ENCODE results near the gene SPAG9.

GRCh38 chr17:50920891-50921586 is 199.6 kb downstream of the SPAG9 start:
- no peak for TF ChIP-seq SUZ12 (IDR thresholded peaks at IDR 0.05; ENCODE audit: low read length)
- TF ChIP-seq EP300 (IDR thresholded peaks at IDR 0.05; ENCODE audit: borderline replicate concordance in 1 of 2, low read depth in 2 of 2, low read length in 2 of 2): no peak
- TF ChIP-seq CTCF (IDR thresholded peaks at IDR 0.05; ENCODE audit: control extremely low read depth in 1 of 3, insufficient read depth in 1 of 3, low read depth in 1 of 3, low read length in 3 of 3): no peak
- no peak for TF ChIP-seq MAX (IDR thresholded peaks at IDR 0.05)
- no peak for TF ChIP-seq EZH2 (IDR thresholded peaks at IDR 0.05; ENCODE audit: low read depth, low read length, severe bottlenecking)
- TF ChIP-seq POLR2A (IDR thresholded peaks at IDR 0.05; ENCODE audit: control extremely low read depth in 1 of 2, low read depth in 2 of 2, low read length in 2 of 2): no peak
- no peak for TF ChIP-seq RAD21 (IDR thresholded peaks at IDR 0.05 in 1 of 2, conservative IDR thresholded peaks at IDR 0.05 in 1 of 2; ENCODE audit: low read depth in 2 of 2, low read length in 2 of 2)
- no peak for TF ChIP-seq RFX5 (IDR thresholded peaks at IDR 0.05; ENCODE audit: borderline replicate concordance, low read depth, low read length)

All from H1 (cell line).